ENCODE measurements around the gene RPTOR.
A peak's percentile ranks its signal among the peaks of the same experiment; 100 is the strongest.

RPTOR gene

DNA sequence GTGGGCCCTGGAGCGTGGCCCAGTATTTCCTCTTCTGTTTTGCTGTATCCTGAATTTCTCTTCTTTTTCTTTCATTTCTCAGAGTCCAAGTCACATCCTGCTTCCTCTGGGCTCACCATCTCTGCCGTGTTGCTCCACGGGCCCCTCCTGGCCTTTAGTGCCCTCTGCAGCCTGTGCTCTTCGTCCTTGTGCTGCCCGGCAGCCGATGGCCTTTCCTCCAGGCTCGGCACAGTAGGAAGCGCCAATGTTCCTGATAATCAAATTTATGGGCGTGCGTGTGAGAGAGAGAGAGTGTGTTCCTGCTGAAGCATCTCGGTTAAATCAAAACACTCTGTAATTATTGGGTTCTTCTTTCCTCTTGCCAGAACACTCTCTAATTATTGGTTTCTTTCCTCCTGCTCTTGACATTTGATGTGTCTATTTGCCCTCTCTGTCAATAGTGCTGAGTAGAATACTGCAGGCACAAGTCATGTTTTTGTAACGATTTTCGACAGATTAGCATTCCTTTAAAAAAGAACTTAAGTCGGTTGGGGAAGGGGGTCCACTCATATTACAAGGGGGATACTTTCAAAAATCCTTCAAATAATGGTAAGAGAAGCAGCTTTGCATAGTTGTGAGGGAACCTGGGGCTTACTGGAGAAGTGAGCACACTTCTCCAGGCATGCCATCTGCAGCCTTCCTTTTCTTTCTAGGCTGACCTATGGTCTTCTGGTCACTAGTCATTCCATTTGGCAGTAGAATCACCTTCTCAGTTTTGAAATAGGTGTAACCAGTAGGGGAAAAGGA lies 126.6 kb downstream of the RPTOR start:
- no peak for DNase-seq

- no peak for DNase-seq
These were observed 127.1 kb downstream of the RPTOR start for GRCh38 chr17:80671825-80672110.

DNA sequence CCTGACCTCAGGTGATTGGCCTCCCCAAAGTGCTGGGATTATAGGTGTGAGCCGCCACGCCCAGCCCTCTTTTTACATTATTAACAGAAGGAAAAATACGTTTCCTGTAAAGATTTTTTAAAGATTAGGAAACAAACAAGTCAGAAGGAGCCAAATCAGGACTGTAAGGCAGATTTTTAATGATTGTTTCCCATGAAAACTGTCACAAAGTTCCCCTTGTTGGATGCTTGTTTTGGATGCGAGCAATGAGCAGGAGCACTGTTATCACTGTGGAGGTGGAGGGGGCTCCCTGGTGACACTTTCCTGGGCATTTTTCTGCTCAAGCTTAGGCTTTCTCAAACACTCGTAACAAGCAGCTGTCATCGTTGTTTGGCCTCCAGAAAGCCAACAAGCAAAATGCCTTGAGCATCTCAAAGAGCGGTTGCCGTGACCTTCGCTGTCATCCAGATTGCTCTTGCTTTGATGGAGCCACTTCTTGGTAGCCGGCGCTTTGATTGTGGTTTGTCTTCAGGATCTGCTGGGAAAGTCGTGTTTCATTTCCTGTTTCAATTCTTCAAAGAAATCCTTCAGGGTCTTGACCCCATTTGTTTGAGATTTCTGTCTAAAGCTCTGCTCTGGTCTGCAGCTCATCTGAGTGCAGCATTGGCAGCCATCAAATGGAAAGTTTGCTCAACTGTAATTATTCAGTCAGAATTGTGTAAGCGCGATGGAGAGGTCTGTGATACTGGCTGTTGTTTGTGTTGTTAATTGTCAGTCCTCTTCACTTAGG lies 128.7 kb downstream of the RPTOR start:
- no peak for DNase-seq

- DNase-seq: no peak
These were observed 130.9 kb downstream of the RPTOR start for GRCh38 chr17:80675438-80676095.

GRCh38 chr17:80676096-80676466 lies 131.4 kb downstream of the RPTOR start:
- DNase-seq: no peak

DNA sequence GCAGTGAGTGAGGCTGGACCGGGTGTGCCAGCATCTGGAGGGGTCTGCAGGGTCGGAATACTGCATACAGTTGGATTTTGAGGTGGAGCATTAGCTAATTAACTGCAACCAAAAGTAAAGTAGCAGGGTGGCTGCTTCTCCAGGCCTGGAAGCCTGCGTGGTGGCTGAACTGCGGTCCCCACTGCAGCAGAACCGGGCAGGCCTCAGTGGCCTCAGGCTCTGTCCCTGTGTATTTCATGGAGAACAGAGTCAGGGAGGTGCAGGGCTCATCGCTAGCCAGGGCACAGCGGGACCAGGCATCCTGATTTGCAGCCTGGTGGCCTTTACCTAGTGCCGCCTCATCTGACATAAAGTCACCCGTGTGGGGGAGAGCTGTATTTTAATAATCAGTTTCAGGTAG lies 131.9 kb downstream of the RPTOR start:
- no peak for DNase-seq

GRCh38 chr17:80677214-80677756 lies 132.6 kb downstream of the RPTOR start:
- no peak for DNase-seq

DNA sequence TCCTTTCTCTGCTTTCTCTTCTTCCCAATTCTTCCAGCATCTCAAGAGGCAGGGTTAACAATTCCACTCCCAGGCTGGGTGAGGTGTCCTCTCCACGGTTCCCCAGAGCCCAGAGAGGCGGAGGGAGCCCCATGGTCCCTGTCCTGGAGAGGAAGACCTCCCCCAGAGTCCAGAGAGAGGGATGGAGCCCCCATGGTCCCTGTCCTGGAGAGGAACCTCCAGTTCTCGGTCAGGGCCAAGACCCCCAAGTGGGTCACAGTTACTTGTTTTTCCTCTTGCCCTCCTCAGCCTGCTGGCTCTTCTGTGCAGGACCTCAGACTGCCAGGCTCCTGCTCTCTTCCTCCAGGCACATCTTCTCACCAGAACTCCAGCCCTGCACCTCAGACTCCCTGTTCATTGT lies 135.2 kb downstream of the RPTOR start:
- no peak for DNase-seq

GRCh38 chr17:80681215-80681614 lies 136.6 kb downstream of the RPTOR start:
- no peak for DNase-seq

DNA sequence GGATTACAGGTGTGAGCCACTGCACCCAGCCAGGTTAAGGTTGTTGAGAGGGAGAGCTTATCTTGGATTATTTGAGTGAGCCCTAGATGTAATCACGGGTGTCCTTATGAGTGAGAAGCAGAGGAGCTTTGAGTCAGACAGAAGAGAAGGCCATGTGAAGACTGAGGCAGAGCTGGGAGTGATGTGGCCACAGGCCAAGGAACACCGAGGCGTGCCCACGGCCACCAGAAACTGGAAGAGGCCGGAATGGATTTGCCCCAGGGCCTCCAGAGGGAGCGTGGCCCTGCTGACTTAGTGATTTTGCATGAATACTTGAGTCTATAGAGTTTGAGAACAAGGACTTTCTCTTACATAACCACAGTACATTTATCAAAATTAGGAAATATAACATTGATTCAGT lies 137.7 kb downstream of the RPTOR start:
- DNase-seq: no peak

GRCh38 chr17:80683625-80684104 lies 139.0 kb downstream of the RPTOR start:
- DNase-seq: no peak

GRCh38 chr17:80687839-80688238 lies 143.2 kb downstream of the RPTOR start:
- no peak for DNase-seq

DNA sequence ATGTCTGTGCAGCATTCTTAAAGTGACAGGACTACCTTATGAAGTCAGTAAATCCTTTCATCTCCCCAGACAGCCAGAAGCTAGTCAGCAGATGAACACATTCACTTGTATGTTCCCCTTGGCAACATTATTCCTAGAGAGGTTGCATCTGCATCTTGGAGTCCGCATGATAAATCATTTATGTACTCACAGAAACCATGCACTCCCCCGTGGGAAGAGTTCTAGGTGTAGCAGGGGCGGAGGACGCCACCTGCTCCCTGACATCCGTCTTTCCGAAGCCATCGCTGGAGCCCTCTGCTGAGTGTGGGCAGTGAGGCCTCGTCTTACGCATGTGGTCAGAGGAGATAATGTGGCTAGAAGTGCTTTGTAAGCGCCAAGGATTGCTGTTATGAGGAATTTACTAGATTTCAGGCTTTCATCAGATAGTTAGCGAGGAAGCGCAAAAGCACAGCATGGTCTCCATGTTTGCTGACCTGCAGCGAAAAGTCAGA lies 144.5 kb downstream of the RPTOR start:
- no peak for DNase-seq

DNA sequence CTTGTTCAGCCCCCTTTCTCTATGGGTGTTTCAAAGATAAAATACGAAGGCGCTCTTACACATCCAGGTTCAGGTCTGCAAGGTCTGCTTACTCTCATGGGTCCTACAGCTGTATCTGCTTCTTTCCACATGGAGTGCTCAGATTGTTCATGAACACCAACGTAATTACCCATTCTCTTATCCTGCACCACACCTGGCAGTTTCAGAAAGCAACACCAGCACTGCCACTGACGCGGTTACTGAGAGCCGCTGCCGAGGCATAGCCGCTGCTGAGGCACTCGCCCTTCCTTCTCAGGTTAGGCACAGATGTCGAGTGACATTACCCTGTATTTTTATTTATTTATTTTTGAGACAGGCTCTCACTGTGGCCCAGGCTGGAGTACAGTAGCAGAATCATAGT lies 147.1 kb downstream of the RPTOR start:
- DNase-seq: no peak

DNA sequence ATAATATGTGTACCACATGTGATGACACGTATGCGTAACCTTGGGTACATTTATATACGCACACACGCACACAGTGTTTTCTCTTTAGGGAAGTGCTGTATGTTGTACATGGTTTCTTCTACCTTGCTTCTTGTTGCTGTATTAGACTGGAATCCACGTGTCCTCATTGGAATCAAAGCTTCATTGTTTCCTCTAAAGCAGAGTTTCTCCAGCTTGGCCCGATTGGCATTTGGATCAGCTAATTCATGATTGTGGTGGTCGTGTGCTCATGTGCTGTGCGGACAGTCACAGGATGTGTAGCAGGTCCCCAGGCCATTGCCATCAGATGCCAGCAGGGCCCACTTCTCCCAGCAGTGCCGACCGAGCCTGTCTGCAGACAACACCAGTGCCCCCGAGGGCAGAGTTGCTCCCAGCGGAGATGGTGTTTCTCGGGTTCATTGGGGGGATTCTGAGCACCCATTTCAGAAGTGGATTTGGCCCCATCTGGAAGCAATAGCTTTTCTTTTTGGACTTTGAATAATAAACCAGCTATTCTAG lies 148.4 kb downstream of the RPTOR start:
- no peak for DNase-seq

GRCh38 chr17:80693511-80693910 lies 148.9 kb downstream of the RPTOR start:
- no peak for DNase-seq

GRCh38 chr17:80694085-80694991 lies 149.7 kb downstream of the RPTOR start:
- DNase-seq: no peak

DNA sequence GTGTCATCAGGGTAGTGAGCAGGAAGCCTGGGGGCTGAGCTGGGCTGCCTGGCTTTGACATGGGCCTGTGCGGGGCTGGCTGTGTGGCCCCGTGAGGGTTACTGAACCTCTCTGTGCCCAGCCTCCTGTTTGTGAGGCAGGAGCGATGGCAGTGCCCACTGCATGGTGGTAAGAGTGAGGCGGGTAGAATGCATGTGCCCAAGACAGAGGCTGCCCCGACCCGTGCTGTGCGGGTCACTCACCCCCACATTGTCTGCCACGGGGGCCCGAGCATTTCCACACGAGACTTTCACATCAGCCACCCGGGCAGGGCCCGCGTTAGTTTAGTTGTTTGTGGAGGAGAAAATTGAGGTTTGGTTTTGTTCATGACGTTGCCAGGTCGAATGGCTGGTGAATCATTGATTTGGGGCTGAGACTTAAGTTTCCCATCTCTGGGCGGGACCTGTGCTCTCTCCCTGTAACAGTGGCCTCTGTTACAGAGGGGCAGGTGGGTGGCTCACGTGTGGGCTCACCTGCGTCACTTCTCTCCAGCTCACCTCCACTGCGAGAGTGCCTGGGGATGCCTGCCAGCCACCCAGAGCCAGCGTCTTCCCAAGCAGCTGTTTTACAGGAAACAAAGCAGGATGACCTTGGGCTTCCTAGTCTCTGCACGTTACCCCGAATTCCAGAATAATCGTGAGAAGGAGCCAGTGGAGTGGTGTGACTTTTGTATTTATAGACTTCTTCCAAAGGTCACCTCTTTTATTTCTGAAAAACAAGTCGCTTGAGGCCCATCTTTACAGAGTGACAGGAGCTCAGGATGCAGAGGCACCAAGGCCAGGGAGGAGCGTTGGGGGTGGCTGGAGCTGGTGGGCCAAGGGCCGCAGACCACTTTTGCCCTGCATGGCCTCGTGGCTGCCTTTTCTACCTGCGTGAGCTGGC lies 150.6 kb downstream of the RPTOR start:
- DNase-seq: peak in 1 of 2 experiments; percentile 24

GRCh38 chr17:80695979-80696378 lies 151.3 kb downstream of the RPTOR start:
- DNase-seq: no peak

DNA sequence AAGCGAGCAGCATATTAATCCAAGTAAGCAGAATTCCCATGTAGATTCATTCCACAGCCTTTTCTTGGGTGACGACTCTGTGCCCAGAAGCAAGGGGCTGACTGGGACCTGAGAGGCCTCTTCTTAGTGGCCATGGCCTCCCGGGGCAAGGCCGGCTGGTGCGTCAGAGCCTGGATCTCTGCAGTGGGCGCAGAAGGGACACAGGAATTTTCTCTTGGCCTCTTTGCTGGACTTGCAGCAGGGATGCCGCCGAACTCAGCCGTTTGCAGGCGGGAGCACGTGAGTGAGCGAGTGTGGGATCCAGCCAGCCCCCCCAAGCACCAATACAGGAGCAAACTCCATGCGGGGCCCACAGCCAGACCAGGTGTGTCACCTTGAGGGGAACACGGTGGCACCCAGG lies 151.8 kb downstream of the RPTOR start:
- no peak for DNase-seq

- no peak for DNase-seq
These were observed 152.3 kb downstream of the RPTOR start for GRCh38 chr17:80696964-80697363.

Measured in stimulated activated CD4-positive, alpha-beta T cell treated with anti-CD3 and anti-CD28 coated beads, Interleukin-4, amount 100 ng/mL, for 4 hours (primary cell).